GM23248 (cell line): Measurements from ENCODE around the gene FAM20B. TPM values are rescaled to one million over a fixed set of nuclear protein-coding genes. Genes with fewer than 3 reads are reported as not detected.

ENCODE experiments used
- DNase-seq: peaks from one replicate; pipeline ENCODE4 v3.0.0-alpha.2; 2015
- H2AFZ ChIP-seq: fragments of 200-600 bp; sonication (generic); 2 replicates; pipeline ENCODE4 v1.6.1; 2016; ENCODE audit warnings: antibody characterized with exemption
- H3F3A ChIP-seq: fragments of 200-600 bp; sonication (generic); 2 replicates; pipeline ENCODE4 v1.6.1; 2016; ENCODE audit warnings: mild to moderate bottlenecking, antibody characterized with exemption, mixed run types; ENCODE audit not compliant: insufficient read depth
- H3K27ac ChIP-seq: fragments of 200-600 bp; sonication (generic); 2 replicates; pipeline ENCODE4 v1.5.1; 2016; ENCODE audit warnings: mild to moderate bottlenecking
- H3K27me3 ChIP-seq: fragments of 200-600 bp; sonication (generic); replicated peaks from 2 replicates; pipeline ENCODE4 v1.6.1; 2016; ENCODE audit warnings: mild to moderate bottlenecking; ENCODE audit not compliant: insufficient read depth
- H3K36me3 ChIP-seq: fragments of 200-600 bp; sonication (generic); 2 replicates; pipeline ENCODE4 v1.6.1; 2016; ENCODE audit warnings: low read depth, mild to moderate bottlenecking
- H3K4me1 ChIP-seq: fragments of 200-600 bp; sonication (generic); 2 replicates; pipeline ENCODE4 v1.6.1; 2016; ENCODE audit warnings: mild to moderate bottlenecking; ENCODE audit not compliant: insufficient read depth
- H3K4me2 ChIP-seq: fragments of 200-600 bp; sonication (generic); one replicate; pipeline ENCODE4 v1.6.1; 2016; ENCODE audit warnings: mild to moderate bottlenecking; ENCODE audit not compliant: unreplicated experiment
- H3K4me3 ChIP-seq: fragments of 200-600 bp; sonication (generic); 2 replicates; pipeline ENCODE4 v1.5.1; 2016; ENCODE audit warnings: mild to moderate bottlenecking
- H3K79me2 ChIP-seq: fragments of 200-600 bp; sonication (generic); 2 replicates; pipeline ENCODE4 v1.6.1; 2016; ENCODE audit warnings: mild to moderate bottlenecking; ENCODE audit not compliant: insufficient read depth
- H3K9ac ChIP-seq: fragments of 200-600 bp; sonication (generic); 2 replicates; pipeline ENCODE4 v1.6.1; 2016; ENCODE audit warnings: mild to moderate bottlenecking
- H3K9me2 ChIP-seq: fragments of 200-600 bp; sonication (generic); 2 replicates; pipeline ENCODE4 v1.6.1; 2016; ENCODE audit warnings: mixed run types, mild to moderate bottlenecking, moderate library complexity; ENCODE audit not compliant: insufficient read depth
- H3K9me3 ChIP-seq: fragments of 200-600 bp; sonication (generic); one replicate; pipeline ENCODE4 v1.6.1; 2017; ENCODE audit warnings: low read depth
- H4K20me1 ChIP-seq: fragments of 200-600 bp; sonication (generic); 2 replicates; pipeline ENCODE4 v1.6.0; 2016; ENCODE audit not compliant: insufficient read depth
- EZH2 ChIP-seq: fragments of 200-600 bp; sonication (generic); IDR thresholded peaks from 2 replicates; pipeline ENCODE4 v1.6.1; 2018; ENCODE audit warnings: antibody characterized with exemption, mild to moderate bottlenecking; ENCODE audit not compliant: insufficient read depth, poor library complexity, severe bottlenecking
- EZH2phosphoT487 ChIP-seq: fragments of 200-600 bp; sonication (generic); IDR thresholded peaks from 2 replicates; pipeline ENCODE4 v1.6.1; 2018; ENCODE audit warnings: antibody characterized with exemption, moderate library complexity, mild to moderate bottlenecking, low read depth; ENCODE audit not compliant: insufficient read depth
- WGBS, 2 experiments: methylation state at CpG; one replicate each; pipeline ENCODE4 v1.1.6; 2015 to 2017; ENCODE audit warnings: low lambda C conversion rate in 2 of 2, low coverage in 1 of 2; ENCODE audit errors: missing lambda C conversion rate in 2 of 2; 5-methylcytosine and 5-hydroxymethylcytosine counted together
- in situ Hi-C: fragments of 300-500 bp; cut with MboI; formaldehyde crosslinking; loops from 2 replicates; pipeline ENCODE4 v1.15.0; 2020
- polyA plus RNA-seq: library from polyadenylated mRNA; unstranded; fragments of >200 nt; fragmentation: Nextera tagmentation; extraction: Ambion mirVana; gene quantifications from 2 replicates; pipeline ENCODE4 v1.2.1, GENCODE V29; 2016
- total RNA-seq: library from RNA; depleted of rRNA; stranded (reverse); fragments of >200 nt; shearing (Covaris generic); gene quantifications from 2 replicates; pipeline ENCODE4 v1.2.3, GENCODE V29; 2014

FAM20B gene
- total and polyA plus RNA-seq, 2 experiments from 2014 or later, result 10.6 to 34.9 TPM

- Histone ChIP-seq H3K79me2 (no peaks in the 10 kb centered on the region), H3K27me3 (no peaks in the 10 kb centered on the region), H3K27ac (no peak overlapping the region), H3K9ac (no peak overlapping the region), H4K20me1 (no peaks in the 10 kb centered on the region), H3K4me1 (no peaks in the 10 kb centered on the region), H3K9me3 (no peaks in the 10 kb centered on the region), H2AFZ (peak overlapping the region; percentile 77), H3F3A (peaks cover 5% of the 10 kb centered on the region; the same call in 1 of the 2 replicates), H3K4me3 (peak overlapping the region; percentile 30; the same call in 1 of the 2 replicates), H3K9me2 (no peaks in the 10 kb centered on the region), H3K36me3 (no peaks in the 10 kb centered on the region), H3K4me2 (no peak overlapping the region)
- DNase-seq, result peak; percentile 68
- TF ChIP-seq EZH2 (no peak), EZH2phosphoT487 (no peak)
- 22 to 23% methylated on average over 20 of the region's 20 CpGs for WGBS, 2 experiments
- in situ Hi-C loops, result loop anchor here (25.0 kb wide), 1 partner anchor 690 kb away; no protein-coding TSS in a partner anchor
These were observed 22.9 kb upstream of the FAM20B start for GRCh38 chr1:179002552-179003345.

- Histone ChIP-seq H4K20me1 (no peaks in the 10 kb centered on the region), H3K9ac (no peak overlapping the region), H3K9me2 (no peaks in the 10 kb centered on the region), H3K27me3 (no peaks in the 10 kb centered on the region), H3K79me2 (no peaks in the 10 kb centered on the region), H3K9me3 (no peaks in the 10 kb centered on the region), H3K36me3 (no peaks in the 10 kb centered on the region), H3K4me2 (no peak overlapping the region), H3K27ac (no peak overlapping the region), H3K4me3 (no peak overlapping the region), H3F3A (peaks cover 7% of the 10 kb centered on the region; the same call in 1 of the 2 replicates), H2AFZ (no peak overlapping the region), H3K4me1 (no peaks in the 10 kb centered on the region)
- no peak for DNase-seq
- in situ Hi-C loops, result loop anchor here (25.0 kb wide), 1 partner anchor 691 kb away; no protein-coding TSS in a partner anchor
- TF ChIP-seq EZH2 (no peak), EZH2phosphoT487 (no peak)
- 78 to 83% methylated on average over 7 of the region's 7 CpGs for whole genome bisulfite sequencing, 2 experiments
These were observed 22.1 kb upstream of the FAM20B start for GRCh38 chr1:179003512-179004066.

- no peaks in the 10 kb centered on the region for H4K20me1 ChIP-seq
- H3K27ac ChIP-seq, result no peak overlapping the region
- no peaks in the 10 kb centered on the region for H3K4me1 ChIP-seq
- WGBS, 2 experiments, result 65 to 76% methylated on average over 7 of the region's 7 CpGs
- H3K4me3 ChIP-seq, result no peak overlapping the region
- peak; percentile 15 for DNase-seq
- H2AFZ ChIP-seq, result no peak overlapping the region
- peaks cover 7% of the 10 kb centered on the region; the same call in 1 of the 2 replicates for H3F3A ChIP-seq
- H3K27me3 ChIP-seq, result no peaks in the 10 kb centered on the region
- no peak overlapping the region for H3K9ac ChIP-seq
- no peak overlapping the region for H3K4me2 ChIP-seq
- H3K79me2 ChIP-seq, result no peaks in the 10 kb centered on the region
- no peaks in the 10 kb centered on the region for H3K36me3 ChIP-seq
- in situ Hi-C loops, result loop anchor here (5.0 to 25.0 kb wide), 2 partner anchors 470 to 695 kb away; no protein-coding TSS in a partner anchor
- no peak for TF ChIP-seq EZH2
- TF ChIP-seq EZH2phosphoT487, result no peak
- H3K9me3 ChIP-seq, result no peaks in the 10 kb centered on the region
- no peaks in the 10 kb centered on the region for H3K9me2 ChIP-seq
These were observed 18.5 kb upstream of the FAM20B start for GRCh38 chr1:179007233-179007632.

- in situ Hi-C loops, result loop anchor here (25.0 kb wide), 1 partner anchor 698 kb away; no protein-coding TSS in a partner anchor
- TF ChIP-seq EZH2, result no peak
- no peak for TF ChIP-seq EZH2phosphoT487
- Histone ChIP-seq H3K9me3 (no peaks in the 10 kb centered on the region), H3K4me3 (no peak overlapping the region), H3F3A (peaks cover 7% of the 10 kb centered on the region; the same call in 1 of the 2 replicates), H3K27me3 (no peaks in the 10 kb centered on the region), H3K9me2 (no peaks in the 10 kb centered on the region), H4K20me1 (no peaks in the 10 kb centered on the region), H3K79me2 (no peaks in the 10 kb centered on the region), H2AFZ (no peak overlapping the region), H3K9ac (no peak overlapping the region), H3K4me1 (no peaks in the 10 kb centered on the region), H3K4me2 (no peak overlapping the region), H3K27ac (no peak overlapping the region), H3K36me3 (no peaks in the 10 kb centered on the region)
- DNase-seq, result no peak
- 76 to 90% methylated on average over 2 of the region's 2 CpGs for WGBS, 2 experiments
These were observed 15.0 kb upstream of the FAM20B start for GRCh38 chr1:179010671-179011070.
